DMS79 treated with DMSO at 0.1 percent for 48 hours (cell line): ENCODE results near the gene SHISA4.
A peak's percentile ranks its signal among the peaks of the same experiment; 100 is the strongest.
"Not testable (repeated sequence)": the region's sequence is repeated elsewhere in the genome, so short reads cannot be mapped to it uniquely, and the experiment has no call there.

Source experiments
- DNase-seq: peaks from one replicate; lab custom pipeline; 2025; lab: John Stamatoyannopoulos, UW

SHISA4 gene

GRCh38 chr1:201898992-201899391 is 10.3 kb downstream of the SHISA4 start:
- DNase-seq: no peak

- no peak for DNase-seq
Measured at GRCh38 chr1:201899683-201900429, 11.2 kb downstream of the SHISA4 start.

DNA sequence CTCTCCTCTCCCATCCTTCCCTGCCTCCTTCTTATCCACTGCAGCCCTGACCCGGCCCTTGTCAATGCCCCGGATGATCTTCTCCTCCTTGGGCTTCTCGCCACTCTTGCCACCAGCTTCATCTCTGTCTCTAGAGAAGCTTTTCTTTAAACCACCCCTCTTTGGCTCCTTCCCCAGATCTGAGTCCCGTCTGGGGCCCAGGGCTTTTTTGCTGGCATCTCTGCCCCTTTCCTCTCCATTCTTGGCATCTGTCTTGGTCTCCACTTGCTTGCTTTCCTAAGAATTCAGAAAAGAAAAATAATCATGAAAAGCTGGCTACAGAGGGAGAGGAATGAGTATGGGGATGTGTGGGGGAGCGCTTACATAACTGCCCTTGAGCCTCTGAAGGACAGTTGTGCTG is 11.8 kb downstream of the SHISA4 start:
- DNase-seq: no peak

DNA sequence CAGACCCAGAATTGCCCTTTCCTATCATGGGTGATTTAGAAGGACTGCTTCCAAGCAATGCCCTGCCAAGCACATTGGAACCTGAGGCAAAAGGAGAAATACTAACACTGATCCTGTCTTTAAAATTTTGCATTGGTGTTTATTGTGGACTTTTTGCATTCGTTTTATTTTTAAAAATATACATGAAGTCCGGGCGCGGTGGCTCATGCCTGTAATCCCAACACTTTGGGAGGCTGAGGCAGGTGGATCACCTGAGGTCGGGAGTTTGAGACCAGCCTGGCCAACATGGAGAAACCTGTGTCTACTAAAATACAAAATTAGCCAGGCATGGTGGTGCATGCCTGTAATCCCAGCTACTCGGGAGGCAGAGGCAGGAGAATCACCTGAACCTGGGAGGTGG is 12.3 kb downstream of the SHISA4 start:
- DNase-seq: not testable (repeated sequence)

DNA sequence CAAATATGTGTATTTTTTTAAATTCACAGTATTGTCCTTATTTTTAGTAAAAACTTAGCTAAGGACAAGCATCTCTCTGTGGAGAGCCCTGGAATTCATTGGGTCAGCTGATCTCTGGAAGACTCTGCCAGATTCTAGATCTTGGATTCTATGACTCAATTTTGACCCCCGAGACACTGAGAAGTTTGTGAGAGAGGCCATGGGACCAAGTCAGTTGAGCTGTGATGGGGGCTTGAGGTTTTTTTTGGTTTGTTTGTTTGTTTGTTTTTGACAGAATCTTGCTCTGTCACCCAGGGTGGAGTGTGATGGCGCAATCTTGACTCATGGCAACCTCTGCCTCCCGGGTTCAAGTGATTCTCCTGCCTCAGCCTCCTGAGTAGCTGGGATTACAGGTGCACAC is 13.5 kb downstream of the SHISA4 start:
- DNase-seq: no peak

DNA sequence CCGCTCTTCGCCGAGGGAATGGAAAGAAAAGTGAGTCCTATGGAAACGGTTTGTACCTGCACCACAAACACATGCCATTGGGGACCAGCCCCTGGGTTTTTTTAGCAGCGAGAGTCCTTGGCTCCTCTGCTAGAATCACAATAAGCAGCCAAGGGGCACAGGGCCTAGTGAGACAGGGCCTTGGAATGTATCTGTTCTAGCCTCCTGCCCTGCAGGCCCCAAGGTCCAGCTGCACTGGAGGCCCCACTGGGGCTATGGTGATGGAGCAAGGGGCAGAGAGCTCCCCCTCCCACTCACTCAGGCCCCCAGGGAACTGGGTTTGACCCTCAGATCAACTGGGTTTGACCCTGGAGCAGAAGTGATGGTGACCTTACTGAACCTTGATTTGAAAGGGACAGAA is 14.4 kb downstream of the SHISA4 start:
- DNase-seq: no peak

DNA sequence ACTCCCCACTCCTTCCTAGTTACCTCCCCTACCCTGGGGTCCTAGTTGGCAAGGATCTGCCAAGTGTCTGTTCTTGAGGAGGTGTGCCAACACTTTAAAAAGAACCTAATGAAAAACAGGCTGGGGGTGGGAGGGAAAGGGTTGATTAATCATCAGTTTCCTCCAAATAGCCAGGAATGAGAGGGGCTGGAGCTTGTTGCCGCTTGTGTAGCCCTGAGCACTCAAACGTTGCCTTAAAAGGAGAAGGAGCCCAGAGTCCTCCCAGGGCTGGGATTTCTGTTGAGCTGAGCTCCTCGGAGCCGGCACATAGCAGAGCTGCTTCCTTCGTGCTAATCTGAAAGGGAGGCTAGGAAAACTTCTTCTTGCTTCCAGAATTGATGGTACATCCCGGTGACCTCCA is 15.9 kb downstream of the SHISA4 start:
- DNase-seq: no peak

DNA sequence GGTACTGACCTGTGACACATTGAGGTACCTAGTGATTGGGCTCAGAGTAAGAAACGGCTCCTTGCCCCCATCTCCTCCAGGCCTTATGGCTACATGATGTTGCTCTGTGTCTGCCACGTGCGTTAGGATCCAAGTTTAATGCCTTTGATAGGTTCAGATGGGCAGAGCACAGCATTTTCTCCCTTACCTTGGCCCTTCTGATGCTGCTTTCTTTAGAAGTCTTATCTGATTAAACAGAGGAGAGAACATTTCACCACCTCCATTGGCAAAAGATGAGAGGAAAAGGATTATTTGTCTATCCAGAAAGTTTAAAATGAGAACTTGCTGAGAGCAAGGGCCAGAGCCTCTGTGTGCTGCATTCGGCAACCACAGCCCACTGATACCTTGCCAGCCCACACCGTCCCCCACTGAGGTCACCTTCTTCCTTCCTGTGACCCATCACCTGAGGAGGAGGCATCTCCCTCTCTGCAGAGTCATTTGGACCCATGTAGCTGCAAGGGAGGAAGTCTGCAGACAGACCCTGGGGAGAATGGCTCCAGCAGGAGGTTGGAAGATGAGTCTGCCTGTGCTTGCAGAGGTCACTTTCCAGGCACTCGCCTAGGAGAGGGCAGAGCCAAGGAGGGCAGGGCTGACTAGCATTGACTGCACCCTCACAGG is 16.7 kb downstream of the SHISA4 start:
- DNase-seq: no peak

- no peak for DNase-seq
Measured at GRCh38 chr1:201906336-201906735, 17.6 kb downstream of the SHISA4 start.

DNA sequence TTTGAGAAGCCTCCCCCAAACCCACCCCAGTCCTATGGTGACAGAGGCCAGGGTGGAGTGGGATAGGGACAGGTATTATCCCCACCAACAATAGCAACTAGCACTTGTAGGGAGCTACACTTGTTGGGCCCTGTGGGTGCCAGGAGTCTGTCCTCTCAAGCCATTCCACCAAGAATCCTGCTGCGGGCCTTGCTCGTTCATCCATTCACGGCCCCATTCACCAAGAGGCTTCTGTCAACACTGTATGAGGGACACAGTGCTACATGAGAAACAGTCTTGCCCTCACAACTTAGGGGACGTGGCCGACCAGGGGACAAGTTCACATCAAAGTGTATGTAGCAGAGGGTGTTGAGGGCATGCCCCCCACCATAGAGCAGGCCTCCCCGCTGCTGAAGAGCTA is 18.9 kb downstream of the SHISA4 start:
- DNase-seq: no peak

DNA sequence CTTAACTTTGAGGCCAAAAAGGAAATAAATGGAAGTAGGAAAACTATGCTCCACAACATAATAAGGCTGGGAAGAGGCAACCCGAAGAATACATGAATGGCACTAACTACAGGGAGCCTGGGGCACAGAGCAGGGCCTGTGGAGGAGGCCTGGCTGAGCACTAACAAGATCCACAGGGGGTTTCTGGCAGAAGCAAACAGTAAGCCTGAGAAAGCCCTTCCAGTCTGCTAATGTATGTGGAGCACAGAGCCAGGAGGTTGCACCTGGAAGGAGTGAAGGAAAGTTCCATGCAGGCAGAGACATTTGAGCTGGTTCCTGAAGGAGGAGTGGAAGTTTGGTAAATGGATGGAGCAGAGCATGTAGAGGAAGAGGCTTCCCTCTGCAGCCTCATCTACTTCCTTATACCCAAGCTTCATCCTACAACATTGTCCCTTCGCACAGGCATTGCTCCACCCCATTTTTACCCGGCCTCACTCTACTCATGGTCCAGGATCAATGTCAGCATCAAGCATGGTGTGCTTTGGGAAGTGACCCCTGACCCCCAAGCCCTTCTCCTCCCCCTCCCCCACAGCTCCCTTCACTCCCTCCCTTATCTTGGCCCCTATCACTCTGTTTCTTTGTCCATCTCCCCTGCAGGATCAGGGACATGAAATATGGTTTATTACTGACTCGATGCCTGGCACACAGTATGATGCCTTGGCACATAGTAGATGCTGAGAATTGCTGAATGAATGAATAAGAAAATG is 23.3 kb downstream of the SHISA4 start:
- DNase-seq: no peak

DNA sequence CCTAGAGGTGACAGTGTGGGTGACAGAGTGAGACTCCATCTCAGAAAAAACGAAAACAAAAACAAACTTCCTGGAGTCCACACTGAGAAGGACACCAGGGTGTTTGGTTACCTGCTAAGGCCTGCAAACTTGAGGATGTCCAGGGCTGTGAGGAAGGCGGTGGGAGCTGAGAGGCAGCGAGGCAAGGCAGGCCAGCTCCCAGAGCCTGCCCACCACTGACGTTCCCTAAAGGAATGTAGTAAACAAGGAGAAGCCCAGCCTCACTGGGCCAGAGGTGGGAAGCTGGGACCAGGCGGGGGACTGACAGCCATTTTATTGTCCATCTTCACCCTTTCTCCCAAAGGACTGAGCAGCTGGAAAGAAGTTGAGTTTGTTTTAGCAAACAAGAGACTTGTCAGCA is 24.1 kb downstream of the SHISA4 start:
- no peak for DNase-seq

GRCh38 chr1:201914456-201915235 is 25.9 kb downstream of the SHISA4 start:
- DNase-seq: no peak

DNA sequence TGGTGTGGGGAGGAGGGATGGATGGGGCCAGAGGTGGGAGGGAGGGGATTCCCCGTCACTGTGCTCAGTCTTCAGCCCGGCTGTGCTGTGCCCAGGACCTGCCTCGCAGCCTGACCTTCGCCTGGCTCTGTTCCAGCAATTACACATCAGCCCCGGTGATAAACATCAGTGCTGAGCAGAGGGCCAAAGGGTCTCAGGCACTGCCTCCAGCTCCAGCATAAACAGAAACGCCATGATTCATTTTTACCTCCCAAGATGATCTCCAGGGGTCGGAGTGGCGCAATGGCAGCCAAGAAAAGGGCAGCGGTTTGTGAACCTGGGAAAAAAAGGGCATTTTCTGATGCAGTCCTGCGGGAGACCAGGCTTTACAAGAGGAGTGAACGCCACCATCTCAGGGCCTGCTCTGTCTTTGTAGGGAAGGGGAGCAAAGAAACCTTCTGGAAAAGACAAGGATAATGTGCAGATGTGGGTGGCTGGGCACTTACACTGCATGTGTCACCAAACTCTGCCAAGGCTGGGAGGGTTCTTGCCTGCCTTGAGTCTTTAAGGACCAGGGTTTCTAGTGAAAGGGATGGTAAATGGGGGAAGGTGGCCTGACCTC is 28.1 kb downstream of the SHISA4 start:
- DNase-seq: peak; percentile 39

- no peak for DNase-seq
Measured at GRCh38 chr1:201917362-201918033, 28.8 kb downstream of the SHISA4 start.

DNA sequence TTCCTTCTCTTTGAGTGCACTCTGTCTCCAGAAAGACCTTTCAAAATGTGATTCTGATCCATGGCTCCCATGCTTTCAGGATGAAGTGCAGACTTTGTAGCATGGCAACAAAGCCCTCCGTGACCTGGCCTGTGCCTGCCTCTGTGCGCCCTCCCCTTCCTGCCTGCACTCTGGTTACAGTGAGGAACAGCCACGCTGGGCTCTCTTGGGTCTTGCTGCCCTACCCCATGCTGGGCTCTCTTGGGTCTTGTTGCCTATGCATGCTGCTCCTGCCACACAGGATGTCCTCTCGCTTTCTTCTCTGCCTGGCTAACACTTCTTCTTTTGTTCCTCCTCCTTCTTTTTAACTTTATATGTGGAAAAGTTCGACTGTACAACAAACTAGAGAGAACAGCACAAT is 29.6 kb downstream of the SHISA4 start:
- DNase-seq: no peak

DNA sequence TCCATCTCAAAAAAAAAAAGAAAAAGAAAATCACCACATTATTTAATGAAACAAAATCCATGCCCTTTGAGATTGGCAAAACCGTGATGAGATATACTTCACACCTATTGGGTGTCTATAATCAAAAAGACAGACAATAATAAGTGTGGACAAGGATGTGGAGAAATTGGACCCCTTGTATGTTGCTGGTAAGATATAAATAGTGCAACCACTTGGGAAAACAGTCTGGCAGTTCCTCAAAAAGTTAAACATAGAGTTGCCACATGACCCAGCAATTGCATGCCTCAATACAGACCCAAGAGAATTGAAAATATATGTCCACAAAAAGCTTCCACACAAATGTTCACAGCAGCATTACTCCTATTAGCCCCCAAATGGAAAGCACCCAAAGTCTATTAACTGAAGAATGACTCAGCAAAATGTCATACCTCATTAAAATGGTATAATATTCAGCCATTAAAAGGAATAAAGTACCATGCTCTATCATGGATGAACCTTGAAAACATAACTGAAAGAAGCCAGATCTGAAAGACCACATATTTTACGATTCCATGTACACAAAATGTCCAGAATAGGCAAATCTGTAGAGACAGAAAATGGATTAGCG is 33.4 kb downstream of the SHISA4 start:
- DNase-seq: no peak

DNA sequence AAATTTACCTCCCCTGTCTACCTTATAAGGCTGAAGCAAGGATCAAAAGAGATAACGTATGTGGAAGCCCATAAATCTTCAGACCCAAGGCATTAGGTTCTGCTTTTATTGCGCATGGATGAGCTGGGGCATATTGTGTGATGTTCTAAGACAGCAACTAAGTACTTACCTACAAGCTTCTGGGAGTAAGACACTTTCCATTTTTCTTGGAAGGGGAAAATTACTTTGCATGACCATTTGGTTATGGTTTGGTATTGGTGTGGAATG is 36.5 kb downstream of the SHISA4 start:
- DNase-seq: no peak

DNA sequence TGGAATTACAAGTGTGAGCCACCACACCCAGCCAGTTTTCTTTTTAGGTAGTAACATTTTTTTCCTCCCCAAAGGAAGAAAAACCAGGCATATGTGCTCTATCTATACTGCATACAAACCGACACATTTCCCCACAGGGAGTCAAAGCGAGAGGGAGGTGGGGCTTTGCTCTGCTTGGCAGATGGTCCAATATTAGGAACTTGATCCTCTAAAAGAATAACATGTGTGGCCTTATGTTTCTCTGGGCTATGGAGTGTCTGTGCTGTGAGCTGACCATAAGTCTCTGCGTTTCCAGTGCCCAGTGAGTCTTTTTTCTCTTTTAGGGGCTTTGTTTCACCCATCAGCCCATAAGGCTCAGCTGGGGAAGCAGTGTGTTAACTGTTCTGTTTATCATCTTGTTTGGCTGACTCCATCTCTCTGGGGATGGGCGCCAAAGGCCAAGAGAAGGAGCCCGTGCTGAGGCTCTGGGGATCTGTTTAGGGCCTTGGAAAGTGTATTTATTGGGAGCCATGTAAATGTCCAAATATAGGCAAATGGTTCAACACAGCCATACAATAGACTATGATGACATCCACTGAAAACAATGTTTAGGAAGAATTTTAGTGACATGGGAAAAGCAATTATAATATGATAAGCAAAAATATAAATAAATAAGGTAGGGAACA is 37.4 kb downstream of the SHISA4 start:
- no peak for DNase-seq

DNA sequence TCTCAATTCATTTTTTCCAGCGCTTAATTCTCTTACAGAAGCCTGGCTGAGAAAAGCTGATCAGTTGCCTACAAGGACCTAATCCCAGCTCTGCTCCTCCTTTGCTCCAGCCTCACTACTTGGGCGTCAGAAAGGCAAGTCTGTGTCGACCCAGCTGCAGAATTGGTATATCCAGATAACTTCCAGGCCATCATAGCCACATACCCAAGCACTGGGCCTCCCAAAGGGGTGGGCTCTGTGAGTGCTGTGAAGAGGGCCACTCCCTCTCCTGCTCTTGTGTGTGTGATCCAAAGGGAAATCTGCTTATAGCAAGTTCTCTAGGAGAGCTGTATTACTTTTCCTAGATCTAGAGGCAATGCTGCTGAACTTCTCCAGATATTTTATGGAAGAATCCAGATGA is 39.6 kb downstream of the SHISA4 start:
- DNase-seq: no peak

GRCh38 chr1:201930137-201930536 is 41.4 kb downstream of the SHISA4 start:
- DNase-seq: no peak
